ENCODE data around the gene TMEM271.

DNA sequence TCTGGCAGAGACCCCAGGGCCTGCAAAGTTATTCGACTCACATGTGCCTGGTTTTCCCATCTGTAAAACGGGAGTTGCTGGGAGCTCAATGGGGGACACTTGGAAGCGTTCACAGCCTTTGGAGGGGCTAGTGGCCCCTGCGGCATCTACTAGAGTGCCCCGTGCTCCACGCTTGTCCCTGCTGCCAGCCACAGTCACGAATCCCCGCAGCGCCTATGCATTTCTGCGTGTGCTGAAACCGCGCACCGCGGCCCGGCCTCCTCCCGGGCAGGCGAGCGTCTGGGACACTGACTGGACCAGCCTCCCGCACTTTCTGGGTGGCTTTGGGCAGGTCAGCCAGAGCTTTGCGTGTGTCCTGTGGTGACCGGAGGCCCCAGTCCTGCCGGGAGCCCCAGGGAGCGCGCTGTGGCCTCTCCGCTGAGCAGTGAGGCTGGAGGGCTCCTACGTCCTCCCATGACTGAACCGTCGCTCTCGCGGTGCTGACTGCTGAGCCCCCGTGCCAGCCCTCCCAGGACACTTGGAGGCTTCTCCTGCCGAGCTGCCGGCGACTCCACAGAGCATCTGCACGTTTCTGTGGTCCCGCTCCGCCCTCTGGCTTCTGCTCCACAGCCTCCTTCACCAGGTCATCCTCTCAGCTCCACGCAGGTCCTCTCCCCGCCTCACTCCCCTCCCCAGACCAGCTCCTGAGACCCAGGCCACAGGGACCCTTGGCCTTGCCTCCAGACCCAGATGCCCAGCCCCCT lies 40.7 kb downstream of the TMEM271 start:
- TF ChIP-seq, protein P1, sequence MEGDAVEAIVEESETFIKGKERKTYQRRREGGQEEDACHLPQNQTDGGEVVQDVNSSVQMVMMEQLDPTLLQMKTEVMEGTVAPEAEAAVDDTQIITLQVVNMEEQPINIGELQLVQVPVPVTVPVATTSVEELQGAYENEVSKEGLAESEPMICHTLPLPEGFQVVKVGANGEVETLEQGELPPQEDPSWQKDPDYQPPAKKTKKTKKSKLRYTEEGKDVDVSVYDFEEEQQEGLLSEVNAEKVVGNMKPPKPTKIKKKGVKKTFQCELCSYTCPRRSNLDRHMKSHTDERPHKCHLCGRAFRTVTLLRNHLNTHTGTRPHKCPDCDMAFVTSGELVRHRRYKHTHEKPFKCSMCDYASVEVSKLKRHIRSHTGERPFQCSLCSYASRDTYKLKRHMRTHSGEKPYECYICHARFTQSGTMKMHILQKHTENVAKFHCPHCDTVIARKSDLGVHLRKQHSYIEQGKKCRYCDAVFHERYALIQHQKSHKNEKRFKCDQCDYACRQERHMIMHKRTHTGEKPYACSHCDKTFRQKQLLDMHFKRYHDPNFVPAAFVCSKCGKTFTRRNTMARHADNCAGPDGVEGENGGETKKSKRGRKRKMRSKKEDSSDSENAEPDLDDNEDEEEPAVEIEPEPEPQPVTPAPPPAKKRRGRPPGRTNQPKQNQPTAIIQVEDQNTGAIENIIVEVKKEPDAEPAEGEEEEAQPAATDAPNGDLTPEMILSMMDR (IDR thresholded peaks at IDR 0.05; ENCODE audit: low read depth, low read length) = no peak
- TF ChIP-seq, protein P2, sequence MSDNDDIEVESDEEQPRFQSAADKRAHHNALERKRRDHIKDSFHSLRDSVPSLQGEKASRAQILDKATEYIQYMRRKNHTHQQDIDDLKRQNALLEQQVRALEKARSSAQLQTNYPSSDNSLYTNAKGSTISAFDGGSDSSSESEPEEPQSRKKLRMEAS (IDR thresholded peaks at IDR 0.05; ENCODE audit: low read depth, low read length) = no peak
- TF ChIP-seq POLR2A (IDR thresholded peaks at IDR 0.05; ENCODE audit: extremely low read depth, insufficient read length) = no peak

Measured in NB4 (cell line).